Measurements from ENCODE around the gene NAXE.
"Not testable (repeated sequence)": the region's sequence is repeated elsewhere in the genome, so short reads cannot be mapped to it uniquely, and the experiment has no call there.

Gene NAXE

GRCh38 chr1:156571261-156571852 lies 20.2 kb upstream of the NAXE start:
- DNase-seq: no peak

DNA sequence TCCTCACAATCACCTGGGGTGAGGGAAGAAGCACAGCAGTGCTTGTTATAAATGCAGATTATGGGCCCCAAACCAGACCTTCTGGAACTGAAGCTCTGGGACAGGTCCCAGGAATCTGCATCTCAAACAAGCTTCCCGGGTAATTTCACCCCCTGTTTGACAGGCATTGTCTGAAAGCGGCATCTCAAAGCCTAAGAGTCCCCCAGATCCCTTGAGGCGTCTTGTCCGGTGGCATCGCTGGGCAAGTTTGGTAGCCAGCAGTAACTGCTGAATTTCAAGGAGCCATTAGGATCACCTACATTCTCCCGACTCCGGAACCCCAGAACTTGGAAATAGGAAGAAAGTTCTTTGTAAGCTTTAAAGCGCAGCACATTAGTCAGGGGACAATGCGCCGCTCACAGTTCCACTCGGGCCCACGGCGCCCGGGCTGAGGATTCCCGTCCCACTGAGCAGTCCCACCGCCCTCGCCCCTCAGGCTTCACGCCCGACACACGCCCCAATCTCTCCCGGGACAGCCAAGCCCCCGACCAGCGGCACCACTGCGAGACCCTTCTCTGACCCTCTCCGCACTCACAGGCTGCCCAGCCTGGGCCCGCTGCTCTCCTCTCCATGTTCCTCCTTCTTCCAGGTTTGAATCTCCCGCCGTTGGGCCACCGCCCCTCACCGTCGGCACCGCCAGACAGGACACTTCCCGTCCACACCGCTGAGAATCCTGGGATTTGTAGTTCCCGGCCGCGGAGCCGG lies 19.5 kb upstream of the NAXE start, which contains the start of gene IQGAP3:
TSS of gene IQGAP3 (minus strand) at position 647 of the 744 bp plus-strand sequence. CDS start at position 611, 36 bp downstream.
- peak; percentile 94 for DNase-seq

- no peak for DNase-seq
Measured at GRCh38 chr1:156572663-156573018, 18.9 kb upstream of the NAXE start.

- no peak for DNase-seq
Measured at GRCh38 chr1:156574039-156574633, 17.4 kb upstream of the NAXE start.

DNA sequence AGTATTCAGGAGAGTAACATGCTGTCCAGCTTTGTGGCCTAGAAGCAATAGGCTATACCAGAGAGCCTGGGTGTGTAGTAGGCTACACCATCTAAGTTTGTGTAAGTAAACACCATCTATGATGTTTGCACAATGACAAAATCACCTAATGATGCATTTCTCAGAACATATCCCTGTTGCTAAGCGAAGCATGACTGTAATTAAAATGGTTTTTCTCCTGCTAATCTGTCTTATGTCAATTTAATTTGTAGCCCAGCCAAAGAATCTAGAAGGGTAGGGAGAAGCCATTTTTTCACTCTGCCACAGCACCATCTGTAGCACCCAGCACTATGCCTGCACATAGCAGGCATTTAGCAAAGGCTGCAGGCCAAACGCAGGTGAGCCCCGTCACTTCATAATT lies 14.0 kb upstream of the NAXE start:
- no peak for DNase-seq

DNA sequence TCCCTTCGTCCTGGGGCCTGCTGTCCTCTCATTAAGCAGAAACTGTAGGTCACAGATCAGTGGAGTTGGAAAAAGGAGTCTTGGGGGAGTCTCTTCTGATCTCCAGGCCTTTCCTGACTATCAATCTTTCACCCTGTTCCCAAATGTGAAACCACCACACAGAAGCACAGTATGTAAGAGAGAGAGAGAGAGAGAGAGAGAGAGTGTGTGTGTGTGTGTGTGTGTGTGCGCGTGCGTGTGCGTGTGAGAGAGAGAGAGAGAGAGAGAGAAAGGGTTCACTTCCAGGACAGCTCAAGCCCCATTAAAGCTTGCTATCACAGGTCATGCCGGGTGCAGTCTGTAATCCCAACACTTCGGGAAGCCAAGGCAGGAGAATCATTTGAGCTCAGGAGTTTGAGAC lies 13.5 kb upstream of the NAXE start:
- no peak for DNase-seq

DNA sequence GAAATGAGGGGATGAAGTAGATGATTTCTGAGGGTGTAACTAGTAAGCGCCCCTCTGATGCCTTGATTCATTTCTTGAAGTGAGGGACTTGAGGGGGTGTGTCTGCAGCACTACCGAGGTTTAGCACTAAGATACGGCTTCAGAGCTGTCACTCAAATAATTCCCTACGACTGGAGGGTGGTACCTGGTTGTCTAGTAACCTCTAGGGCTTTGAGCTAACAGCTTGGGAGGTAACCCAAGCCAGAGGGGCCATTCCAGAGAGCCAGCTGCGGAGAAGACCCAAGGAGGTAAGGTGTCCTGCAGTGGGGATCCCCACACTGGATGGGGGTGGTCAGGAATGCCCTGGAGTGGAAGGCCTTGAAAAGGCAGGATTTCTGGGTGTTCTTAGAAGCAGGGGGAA lies 12.1 kb upstream of the NAXE start, which contains the start of gene TTC24:
TSS of gene TTC24 (plus strand) at position 252 of the 400 bp plus-strand sequence. CDS start 1,642 bp downstream, outside the sequence.
- DNase-seq: no peak

DNA sequence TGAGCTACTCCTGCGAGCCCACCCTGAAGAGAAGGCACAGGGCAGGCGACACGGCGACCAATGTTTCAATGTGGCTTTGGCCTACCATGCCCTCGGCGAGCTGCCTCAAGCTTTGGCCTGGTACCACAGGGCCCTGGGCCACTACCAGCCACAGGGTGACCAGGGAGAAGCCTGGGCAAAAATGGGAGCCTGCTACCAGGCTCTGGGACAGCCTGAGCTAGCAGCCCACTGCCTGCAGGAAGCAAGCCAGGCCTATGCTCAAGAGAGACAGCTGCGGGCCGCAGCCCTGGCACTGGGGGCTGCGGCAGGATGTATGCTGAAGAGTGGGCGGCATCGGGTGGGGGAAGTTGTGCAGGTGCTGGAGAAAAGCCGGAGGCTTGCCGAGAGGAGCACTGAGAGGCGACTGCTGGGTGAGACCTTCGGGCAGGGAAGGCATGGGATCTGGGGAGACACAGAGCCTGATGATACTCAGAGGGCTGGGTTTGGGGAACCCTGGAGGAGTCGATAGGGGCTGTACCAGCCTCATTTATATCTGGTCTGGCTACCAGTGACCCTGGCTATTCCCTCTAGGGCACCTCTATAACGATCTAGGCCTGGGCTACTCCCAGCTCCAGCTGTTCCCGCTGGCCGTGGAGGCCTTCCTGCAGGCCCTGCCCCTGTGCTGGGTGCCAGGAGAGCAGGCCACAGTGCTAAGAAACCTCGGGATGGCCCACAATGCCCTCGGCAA lies 9.8 kb upstream of the NAXE start:
- no peak for DNase-seq

GRCh38 chr1:156582388-156583017 lies 9.1 kb upstream of the NAXE start:
- DNase-seq: no peak

DNA sequence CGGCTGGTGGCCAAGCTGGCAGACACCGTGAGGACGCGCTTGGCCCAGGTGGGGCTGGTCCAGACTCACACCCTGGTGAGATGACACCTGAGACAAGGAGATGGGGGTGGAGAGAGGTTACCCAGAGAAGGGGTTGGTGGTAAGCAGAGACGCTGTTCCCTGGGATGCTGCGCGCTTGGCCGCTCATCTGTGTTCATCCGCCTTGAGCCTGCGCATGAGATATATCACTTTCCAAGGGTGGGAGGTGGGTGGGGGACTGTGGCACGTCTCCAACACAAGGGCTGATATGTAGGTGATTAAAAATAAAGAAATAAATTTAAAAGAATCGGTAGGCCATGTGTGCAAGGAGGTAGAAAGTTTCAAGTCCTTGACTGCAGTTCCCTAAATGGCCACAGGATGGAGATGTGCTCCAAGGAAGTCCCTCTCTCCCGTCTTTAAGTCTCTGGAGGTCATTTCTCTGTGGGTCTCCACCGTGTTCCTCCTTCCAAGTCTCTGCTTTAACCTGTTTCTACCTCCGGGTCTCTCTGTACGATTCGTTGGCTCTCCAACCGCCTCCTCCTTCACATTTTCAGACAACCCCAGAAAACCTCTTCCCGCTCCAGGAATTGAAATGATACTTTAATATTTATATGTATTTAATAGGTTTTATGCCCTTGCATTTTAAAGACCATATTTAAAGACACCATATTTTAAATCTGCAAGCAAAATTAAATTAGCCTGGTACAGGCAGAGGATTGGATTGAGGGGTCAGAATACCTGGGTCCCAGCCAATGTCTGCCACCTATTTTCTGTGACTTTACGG lies 7.6 kb upstream of the NAXE start:
- peak; percentile 86 for DNase-seq

- peak; percentile 70 for DNase-seq
Measured at GRCh38 chr1:156584813-156585212, 6.8 kb upstream of the NAXE start.

GRCh38 chr1:156586323-156586722 lies 5.3 kb upstream of the NAXE start:
- no peak for DNase-seq

GRCh38 chr1:156586892-156587477 lies 4.6 kb upstream of the NAXE start:
- DNase-seq: no peak

- DNase-seq: not testable (repeated sequence)
Measured at GRCh38 chr1:156587927-156588326, 3.6 kb upstream of the NAXE start.

DNA sequence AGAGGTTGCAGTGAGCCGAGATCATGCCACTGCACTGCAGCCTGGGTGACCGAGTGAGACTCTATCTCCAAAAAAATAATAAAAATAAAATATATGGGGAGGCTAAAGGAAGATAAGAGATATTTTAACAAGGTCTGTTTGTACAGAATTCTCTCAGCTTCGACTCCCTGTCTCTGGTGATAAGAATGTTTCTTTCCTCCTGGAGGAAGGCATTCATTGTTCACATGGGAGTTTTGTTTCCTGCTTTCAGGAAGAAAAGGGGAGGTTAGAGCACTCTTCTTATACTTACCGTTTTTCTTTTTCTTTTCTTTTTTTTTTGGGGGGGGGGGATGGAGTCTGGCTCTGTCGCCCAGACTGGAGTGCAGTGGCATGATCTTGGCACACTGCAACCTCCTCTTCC lies 2.0 kb upstream of the NAXE start:
- no peak for DNase-seq

DNA sequence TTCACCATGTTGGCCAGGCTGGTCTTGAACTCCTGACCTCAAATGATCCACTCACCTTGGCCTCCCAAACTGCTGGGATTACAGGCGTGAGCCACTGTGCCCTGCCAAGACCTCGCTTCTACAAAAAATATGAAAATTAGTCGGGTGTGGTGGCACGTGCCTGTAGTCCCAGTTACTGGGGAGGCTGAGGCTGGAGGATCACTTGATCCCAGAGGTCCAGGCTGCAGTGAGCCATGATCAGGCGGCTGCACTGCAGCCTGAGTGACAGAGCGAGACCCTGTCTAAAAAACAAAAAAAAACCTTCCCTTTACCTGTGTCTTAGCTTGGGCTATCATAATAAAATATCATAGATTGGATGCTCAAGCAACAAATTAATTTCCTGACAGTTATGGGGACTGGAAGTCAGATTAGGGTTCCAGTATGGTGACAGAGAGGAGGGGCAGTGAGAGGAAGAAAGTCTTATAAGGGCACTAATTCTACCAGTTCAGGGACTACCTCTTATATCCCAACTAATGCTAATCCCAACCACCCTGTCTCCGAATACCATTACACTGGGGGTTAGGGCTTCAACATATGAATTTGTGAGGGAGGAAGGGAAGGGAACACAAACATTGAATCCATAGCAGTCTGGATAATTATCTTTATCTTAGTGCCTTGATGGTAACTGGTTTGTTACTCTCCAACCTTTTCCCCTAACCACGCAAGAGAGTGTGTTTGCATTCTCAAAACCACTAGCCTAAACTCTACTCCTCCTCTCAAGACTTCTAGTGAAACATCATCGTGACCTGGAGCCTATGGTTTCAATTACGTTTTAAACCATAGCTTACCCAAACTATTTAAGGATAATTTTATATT lies 1.0 kb upstream of the NAXE start:
- DNase-seq: peak; percentile 48

- DNase-seq: no peak
Measured at GRCh38 chr1:156591181-156591431, 470 bp upstream of the NAXE start.

- DNase-seq: peak; percentile 48
Measured at GRCh38 chr1:156592158-156592909, 758 bp downstream of the NAXE start.

DNA sequence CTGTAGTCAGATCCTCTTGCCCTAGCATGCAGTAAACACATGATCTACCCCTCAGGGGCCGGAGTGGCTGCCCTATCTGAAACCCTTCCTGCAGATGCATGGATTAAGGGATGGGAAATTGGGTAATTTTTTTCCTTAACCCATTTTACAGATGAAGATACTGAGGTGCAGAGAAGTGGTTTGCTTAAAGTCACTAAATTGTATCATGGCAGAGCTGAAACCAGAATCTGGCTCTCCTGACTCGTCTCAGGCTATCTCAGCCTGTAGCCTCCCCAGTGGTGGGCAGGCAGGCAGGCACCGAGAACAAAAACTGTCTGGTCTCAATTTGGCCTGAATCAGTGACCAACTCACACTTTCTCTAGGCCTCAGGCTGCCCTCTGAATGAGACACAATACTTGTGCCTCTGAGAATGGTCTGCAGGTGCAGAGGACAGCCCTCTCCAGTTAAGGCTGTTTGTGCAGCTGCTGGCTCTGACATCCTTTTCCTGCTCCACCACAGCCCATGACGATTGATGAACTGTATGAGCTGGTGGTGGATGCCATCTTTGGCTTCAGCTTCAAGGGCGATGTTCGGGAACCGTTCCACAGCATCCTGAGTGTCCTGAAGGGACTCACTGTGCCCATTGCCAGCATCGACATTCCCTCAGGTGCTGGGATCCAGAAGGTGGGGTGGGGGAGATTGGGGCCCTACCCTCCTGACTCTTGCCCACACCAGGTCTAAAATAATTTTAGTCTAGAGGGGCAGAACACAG lies 1.5 kb downstream of the NAXE start:
- peak; percentile 38 for DNase-seq

- DNase-seq: peak; percentile 21
Measured at GRCh38 chr1:156593661-156593989, 2.0 kb downstream of the NAXE start.

Measured in islet precursor cell (in vitro differentiated cells).